SK-N-SH treated with all-trans-retinoic acid at 6 μM for 48 hours (cell line): Measurements from ENCODE around the gene CD4.

ENCODE experiments used
- ATAC-seq: fragments of 200-7000 bp; cut with Tn5 transposase; 3 replicates; pipeline ENCODE4 v1.9.1; 2020; ENCODE audit warnings: mild to moderate bottlenecking, moderate library complexity
- ARNTL ChIP-seq: fragments of 450-650 bp; formaldehyde crosslinking; IDR thresholded peaks from 2 replicates; pipeline ENCODE4 v1.5.0; 2020; ENCODE audit warnings: low read depth, mild to moderate bottlenecking, moderate library complexity, borderline replicate concordance
- BACH2 ChIP-seq: fragments of 250-450 bp; sonication (Bioruptor Pico); IDR thresholded peaks from 2 replicates; pipeline ENCODE4 v1.9.0; 2021; ENCODE audit warnings: mild to moderate bottlenecking, borderline replicate concordance
- CREB5 ChIP-seq: fragments of 250-450 bp; sonication (Bioruptor Pico); IDR thresholded peaks from 2 replicates; pipeline ENCODE4 v1.5.1; 2020; ENCODE audit warnings: low read depth, mild to moderate bottlenecking, moderate library complexity
- CSDC2 ChIP-seq: fragments of 250-450 bp; sonication (Bioruptor Pico); IDR thresholded peaks from 2 replicates; pipeline ENCODE4 v1.5.0; 2020; ENCODE audit warnings: mild to moderate bottlenecking, moderate library complexity
- CSRNP3 ChIP-seq: fragments of 250-450 bp; sonication (Bioruptor Pico); IDR thresholded peaks from 2 replicates; pipeline ENCODE4 v1.5.1; 2021; ENCODE audit warnings: mild to moderate bottlenecking, moderate library complexity
- ESRRG ChIP-seq: fragments of 250-450 bp; sonication (Bioruptor Pico); IDR thresholded peaks from 2 replicates; pipeline ENCODE4 v1.6.1; 2021; ENCODE audit warnings: mild to moderate bottlenecking
- GLIS3 ChIP-seq: fragments of 250-450 bp; sonication (Bioruptor Pico); IDR thresholded peaks from 2 replicates; pipeline ENCODE4 v1.5.0; 2020; ENCODE audit warnings: mild to moderate bottlenecking, moderate library complexity
- ISL1 ChIP-seq: fragments of 250-450 bp; sonication (Bioruptor Pico); IDR thresholded peaks from 2 replicates; pipeline ENCODE4 v2.1.2; 2022; ENCODE audit warnings: mild to moderate bottlenecking, moderate library complexity
- PATZ1 ChIP-seq: fragments of 250-450 bp; sonication (Bioruptor Pico); IDR thresholded peaks from 2 replicates; pipeline ENCODE4 v1.8.0; 2020; ENCODE audit warnings: mild to moderate bottlenecking, moderate library complexity, borderline replicate concordance
- POU6F1 ChIP-seq: fragments of 250-450 bp; sonication (Bioruptor Pico); IDR thresholded peaks from 2 replicates; pipeline ENCODE4 v1.8.0; 2021; ENCODE audit warnings: low read depth, mild to moderate bottlenecking, moderate library complexity, borderline replicate concordance
- PPARA ChIP-seq: fragments of 250-450 bp; sonication (Bioruptor Pico); IDR thresholded peaks from 2 replicates; pipeline ENCODE4 v1.5.0; 2020; ENCODE audit warnings: mild to moderate bottlenecking, borderline replicate concordance
- RARB ChIP-seq: fragments of 250-450 bp; sonication (Bioruptor Pico); IDR thresholded peaks from 2 replicates; pipeline ENCODE4 v1.8.0; 2021; ENCODE audit warnings: mild to moderate bottlenecking, moderate library complexity
- SNAI2 ChIP-seq: fragments of 250-450 bp; sonication (Bioruptor Pico); IDR thresholded peaks from 2 replicates; pipeline ENCODE4 v1.5.0; 2020; ENCODE audit warnings: mild to moderate bottlenecking, moderate library complexity
- TCF4 ChIP-seq: fragments of 250-450 bp; sonication (Bioruptor Pico); IDR thresholded peaks from 2 replicates; pipeline ENCODE4 v1.8.0; 2021; ENCODE audit warnings: mild to moderate bottlenecking, moderate library complexity, borderline replicate concordance
- TOX ChIP-seq: fragments of 250-450 bp; sonication (Bioruptor Pico); IDR thresholded peaks from 2 replicates; pipeline ENCODE4 v1.8.0; 2021; ENCODE audit warnings: mild to moderate bottlenecking, moderate library complexity, borderline replicate concordance
- TSHZ2 ChIP-seq: fragments of 250-450 bp; sonication (Bioruptor Pico); IDR thresholded peaks from 2 replicates; pipeline ENCODE4 v1.5.0; 2020; ENCODE audit warnings: mild to moderate bottlenecking, moderate library complexity
- ZC3H10 ChIP-seq: fragments of 250-450 bp; sonication (Bioruptor Pico); IDR thresholded peaks from 2 replicates; pipeline ENCODE4 v1.5.1; 2021; ENCODE audit warnings: mild to moderate bottlenecking, moderate library complexity
- ZFP3 ChIP-seq: fragments of 250-450 bp; sonication (Bioruptor Pico); IDR thresholded peaks from 2 replicates; pipeline ENCODE4 v1.5.0; 2020; ENCODE audit warnings: mild to moderate bottlenecking, moderate library complexity
- ZFP30 ChIP-seq: fragments of 450-650 bp; formaldehyde crosslinking; IDR thresholded peaks from 2 replicates; pipeline ENCODE4 v1.5.0; 2022; ENCODE audit warnings: mild to moderate bottlenecking, moderate library complexity
- ZNF565 ChIP-seq: fragments of 450-650 bp; formaldehyde crosslinking; conservative IDR thresholded peaks from 2 replicates; pipeline ENCODE4 v1.5.0; 2020; ENCODE audit warnings: low read depth, mild to moderate bottlenecking, moderate library complexity
- ZNF70 ChIP-seq: fragments of 450-650 bp; formaldehyde crosslinking; IDR thresholded peaks from 2 replicates; pipeline ENCODE4 v1.5.0; 2020; ENCODE audit warnings: mild to moderate bottlenecking, moderate library complexity
- ZNF8 ChIP-seq: fragments of 450-650 bp; formaldehyde crosslinking; IDR thresholded peaks from 2 replicates; pipeline ENCODE4 v1.5.0; 2020; ENCODE audit warnings: mild to moderate bottlenecking, moderate library complexity

Gene CD4

GRCh38 chr12:6745741-6746525 lies 43.4 kb upstream of the CD4 start:
- ATAC-seq = peak; percentile 11; the same call in 2 of the 3 replicates
- TF ChIP-seq POU6F1 = no peak
- no peak for TF ChIP-seq TSHZ2 (CRISPR knock-in tag)
- TF ChIP-seq ZNF70 (CRISPR knock-in tag) = no peak
- TF ChIP-seq TOX (CRISPR knock-in tag) = no peak
- TF ChIP-seq CSRNP3 (CRISPR knock-in tag) = no peak
- no peak for TF ChIP-seq PPARA
- TF ChIP-seq PATZ1 (CRISPR knock-in tag) = no peak
- no peak for TF ChIP-seq RARB (CRISPR knock-in tag)
- no peak for TF ChIP-seq ISL1 (CRISPR knock-in tag)
- TF ChIP-seq CREB5 (CRISPR knock-in tag) = no peak
- no peak for TF ChIP-seq CSDC2 (CRISPR knock-in tag)
- TF ChIP-seq TCF4 (CRISPR knock-in tag) = no peak
- TF ChIP-seq ZC3H10 = no peak
- no peak for TF ChIP-seq ZFP3
- no peak for TF ChIP-seq ZFP30 (CRISPR knock-in tag)
- TF ChIP-seq ZNF565 (CRISPR knock-in tag) = no peak
- no peak for TF ChIP-seq ZNF8 (CRISPR knock-in tag)
- TF ChIP-seq ESRRG (CRISPR knock-in tag) = no peak
- TF ChIP-seq, all 23 proteins: peak for 0

GRCh38 chr12:6747216-6747615 lies 42.1 kb upstream of the CD4 start:
- TF ChIP-seq SNAI2 (no peak), ZNF8 (CRISPR knock-in tag) (no peak), CSRNP3 (CRISPR knock-in tag) (no peak), ZNF70 (CRISPR knock-in tag) (no peak), TSHZ2 (CRISPR knock-in tag) (no peak), TCF4 (CRISPR knock-in tag) (no peak), ZFP3 (no peak), ISL1 (CRISPR knock-in tag) (no peak), TOX (CRISPR knock-in tag) (no peak), ARNTL (no peak), PPARA (no peak), GLIS3 (CRISPR knock-in tag) (no peak), POU6F1 (no peak), RARB (CRISPR knock-in tag) (no peak), BACH2 (no peak), ZFP30 (CRISPR knock-in tag) (no peak), CSDC2 (CRISPR knock-in tag) (no peak)
- TF ChIP-seq, all 23 proteins: peak for 0
- no peak for ATAC-seq
